Measurements from ENCODE around the gene IFNA17. TPM values are rescaled to one million over a fixed set of nuclear protein-coding genes. Genes with fewer than 3 reads are reported as not detected.
A peak's percentile ranks its signal among the peaks of the same experiment; 100 is the strongest.
"Not testable (repeated sequence)": the region's sequence is repeated elsewhere in the genome, so short reads cannot be mapped to it uniquely, and the experiment has no call there.

IFNA17 gene
- total RNA-seq, 1 experiment from 2014 or later = not detected

DNA sequence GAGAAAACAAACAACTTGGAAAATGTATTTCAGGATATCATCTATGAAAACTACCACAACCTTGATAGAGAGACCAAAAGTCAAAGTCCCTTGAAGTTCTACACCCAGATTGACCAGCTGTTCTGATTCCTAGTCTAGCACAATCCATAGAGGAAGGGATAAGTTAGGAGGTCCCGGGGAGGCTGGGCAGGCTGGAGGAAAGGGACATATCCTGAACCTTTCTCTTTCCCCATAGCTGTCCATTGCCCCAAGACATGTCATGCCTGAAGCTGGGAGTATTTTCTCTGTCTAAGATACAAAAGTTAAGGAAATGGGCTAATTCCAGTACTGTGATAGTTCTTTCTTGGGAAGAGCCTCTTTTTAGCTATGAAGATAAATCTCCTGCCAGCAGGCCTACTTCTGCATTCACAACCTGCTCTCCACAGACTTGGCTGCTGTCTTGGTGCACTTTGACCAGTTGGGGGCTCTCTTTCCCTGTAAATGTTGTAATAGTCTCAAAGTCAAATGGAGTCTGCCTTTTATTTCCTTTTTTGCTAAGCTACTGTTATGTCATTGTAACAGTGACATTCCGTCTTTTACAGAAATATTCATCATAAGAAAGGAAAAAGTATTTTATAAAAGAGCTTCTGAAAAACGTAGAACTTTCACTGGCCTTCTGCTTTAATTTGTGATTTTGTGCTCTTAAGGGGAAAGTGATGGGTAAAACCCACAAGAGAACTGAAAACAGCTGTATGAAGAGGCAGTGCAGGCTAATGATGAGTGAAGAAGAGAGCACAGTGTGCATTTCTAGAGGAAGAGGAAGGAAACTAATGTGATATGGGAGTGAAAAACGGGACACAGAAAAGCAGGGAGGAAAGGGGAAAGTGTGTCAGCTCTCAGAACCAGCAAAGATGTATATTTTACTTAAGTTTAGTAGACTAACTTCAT lies 44.9 kb downstream of the IFNA17 start:
- CTCF ChIA-PET = interaction anchor here (0.6 to 2.4 kb wide), 26 partner anchors 9 to 1285 kb away, joined by 3 to 13 read pairs (median 5); no protein-coding TSS in a partner anchor
- H3K9ac ChIP-seq (ENCODE audit: low read length) = not testable (repeated sequence)

More for the DNA sequence above, 44.9 kb downstream of the IFNA17 start:
- intact Hi-C loops (cut with micrococcal nuclease); H3K79me2 ChIP-seq (ENCODE audit: insufficient read depth, low read length); BruUV-seq (replicated peaks); H3K4me2 ChIP-seq (ENCODE audit: low read length); H3K9me2 ChIP-seq (ENCODE audit: insufficient read depth); H3K27me3 ChIP-seq (ENCODE audit: insufficient read depth, low read length); H3K36me3 ChIP-seq (ENCODE audit: control insufficient read depth in 1 of 2, insufficient read depth in 2 of 2, low read length in 2 of 2); H3K4me1 ChIP-seq (ENCODE audit: control insufficient read depth in 1 of 2, insufficient read depth in 2 of 2, low read length in 2 of 2); H4K20me1 ChIP-seq (ENCODE audit: insufficient read depth); RAD21 ChIA-PET (ENCODE audit: low non-redundant PET in 1 of 2, low total read pairs in 2 of 2, uncharacterized antibody in 2 of 2, unreplicated experiment in 2 of 2); H3K4me3 ChIP-seq (replicated peaks in 1 of 2; ENCODE audit: low read depth in 1 of 2, low read length in 2 of 2); H3K27ac ChIP-seq (ENCODE audit: low read depth, low read length); H3K9me3 ChIP-seq (ENCODE audit: control insufficient read depth in 1 of 2, insufficient read depth in 1 of 2, low read depth in 1 of 2, low read length in 2 of 2): not testable (repeated sequence)
- ATAC-seq (peak; percentile 98), DNase-seq (ENCODE audit: low read depth, low spot score) (peak; percentile 15)
- POLR2A ChIA-PET = interaction anchor here (1.0 kb wide), 1 partner anchor 9 kb away, joined by 3 read pairs; no protein-coding TSS in a partner anchor
- TF ChIP-seq, protein P1, sequence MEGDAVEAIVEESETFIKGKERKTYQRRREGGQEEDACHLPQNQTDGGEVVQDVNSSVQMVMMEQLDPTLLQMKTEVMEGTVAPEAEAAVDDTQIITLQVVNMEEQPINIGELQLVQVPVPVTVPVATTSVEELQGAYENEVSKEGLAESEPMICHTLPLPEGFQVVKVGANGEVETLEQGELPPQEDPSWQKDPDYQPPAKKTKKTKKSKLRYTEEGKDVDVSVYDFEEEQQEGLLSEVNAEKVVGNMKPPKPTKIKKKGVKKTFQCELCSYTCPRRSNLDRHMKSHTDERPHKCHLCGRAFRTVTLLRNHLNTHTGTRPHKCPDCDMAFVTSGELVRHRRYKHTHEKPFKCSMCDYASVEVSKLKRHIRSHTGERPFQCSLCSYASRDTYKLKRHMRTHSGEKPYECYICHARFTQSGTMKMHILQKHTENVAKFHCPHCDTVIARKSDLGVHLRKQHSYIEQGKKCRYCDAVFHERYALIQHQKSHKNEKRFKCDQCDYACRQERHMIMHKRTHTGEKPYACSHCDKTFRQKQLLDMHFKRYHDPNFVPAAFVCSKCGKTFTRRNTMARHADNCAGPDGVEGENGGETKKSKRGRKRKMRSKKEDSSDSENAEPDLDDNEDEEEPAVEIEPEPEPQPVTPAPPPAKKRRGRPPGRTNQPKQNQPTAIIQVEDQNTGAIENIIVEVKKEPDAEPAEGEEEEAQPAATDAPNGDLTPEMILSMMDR (IDR thresholded peaks at IDR 0.05 in 2 of 3, conservative IDR thresholded peaks at IDR 0.05 in 1 of 3; ENCODE audit: borderline replicate concordance in 1 of 3, insufficient read depth in 1 of 3, low read depth in 2 of 3, low read length in 2 of 3) = peak; percentile 23 to 64 (median 62); a peak in 5 of 6 replicates
- TF ChIP-seq RAD21 (IDR thresholded peaks at IDR 0.05; ENCODE audit: low read depth) = peak; percentile 52
- H2AFZ ChIP-seq (ENCODE audit: low read depth, low read length, poor library complexity, severe bottlenecking) = peak overlapping the region; percentile 60

Other genes with a start within 250 kb of the IFNA17 start
- gene HACD4, start 196.6 kb downstream of the IFNA17 start, total RNA-seq (2021; ENCODE audit: unreplicated experiment) = not detected
- gene IFNB1, start 150.3 kb downstream of the IFNA17 start, total RNA-seq (2021; ENCODE audit: unreplicated experiment) = not detected
- gene IFNW1, start 86.4 kb downstream of the IFNA17 start, total RNA-seq (2021; ENCODE audit: unreplicated experiment) = not detected
- not detected for gene IFNA21, start 61.6 kb downstream of the IFNA17 start, total RNA-seq (2021; ENCODE audit: unreplicated experiment)
- not detected for gene IFNA4, start 40.6 kb downstream of the IFNA17 start, total RNA-seq (2021; ENCODE audit: unreplicated experiment)
- not detected for gene IFNA7, start 26.0 kb downstream of the IFNA17 start, total RNA-seq (2021; ENCODE audit: unreplicated experiment)
- gene IFNA10, start 21.1 kb downstream of the IFNA17 start, total RNA-seq (2021; ENCODE audit: unreplicated experiment) = not detected
- not detected for gene IFNA16, start 10.9 kb downstream of the IFNA17 start, total RNA-seq (2021; ENCODE audit: unreplicated experiment)
- gene IFNA14, start 11.8 kb upstream of the IFNA17 start, total RNA-seq (2021; ENCODE audit: unreplicated experiment) = not detected
- gene IFNA5, start 77.1 kb upstream of the IFNA17 start, total RNA-seq (2021; ENCODE audit: unreplicated experiment) = not detected
- 16.4 TPM for gene KLHL9, start 107.2 kb upstream of the IFNA17 start, total RNA-seq (2021; ENCODE audit: unreplicated experiment)
- gene IFNA6, start 122.7 kb upstream of the IFNA17 start, total RNA-seq (2021; ENCODE audit: unreplicated experiment) = not detected
- not detected for gene IFNA13, start 139.8 kb upstream of the IFNA17 start, total RNA-seq (2021; ENCODE audit: unreplicated experiment)
- not detected for gene IFNA2, start 157.2 kb upstream of the IFNA17 start, total RNA-seq (2021; ENCODE audit: unreplicated experiment)
- gene IFNA8, start 180.9 kb upstream of the IFNA17 start, total RNA-seq (2021; ENCODE audit: unreplicated experiment) = not detected
- not detected for gene IFNA1, start 212.2 kb upstream of the IFNA17 start, total RNA-seq (2021; ENCODE audit: unreplicated experiment)